GM19351 (cell line): Measurements from ENCODE around the gene TMEM200C.

ENCODE experiments used
- ATAC-seq: cut with Tn5 transposase; IDR thresholded peaks from one replicate; pipeline ENCODE4 v1.9.1; 2021; ENCODE audit warnings: mild to moderate bottlenecking, moderate library complexity; ENCODE audit not compliant: unreplicated experiment

Gene TMEM200C

DNA sequence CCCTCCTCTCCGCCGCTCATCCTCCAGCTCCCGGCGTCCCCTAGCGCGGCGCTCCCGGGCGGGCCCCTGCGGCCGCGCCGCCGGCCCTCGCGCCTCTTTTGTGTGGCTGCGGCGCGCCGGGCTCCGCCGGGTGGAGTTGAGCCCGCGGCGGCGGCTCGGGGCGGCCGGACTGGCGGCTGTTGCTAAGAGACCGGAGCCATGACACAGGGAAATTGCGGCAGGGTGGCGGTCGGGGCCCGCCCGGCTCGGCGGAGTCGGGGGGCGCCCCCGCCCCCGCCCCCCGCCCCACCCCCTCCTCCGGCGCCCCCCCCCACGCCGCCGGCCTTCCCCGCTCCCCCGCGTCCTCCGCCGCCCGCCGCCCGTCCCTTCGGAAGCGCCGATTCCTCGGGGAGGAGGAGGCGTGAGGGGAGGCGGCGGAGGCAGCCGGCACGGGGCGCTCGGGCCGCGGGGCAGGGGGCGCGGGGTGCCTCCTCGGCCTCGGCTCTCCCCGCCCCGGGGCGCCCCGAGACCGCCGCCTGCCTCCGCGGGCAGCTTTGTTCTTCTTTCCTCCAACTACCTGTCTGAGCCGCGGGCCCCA is at the start of gene TMEM200C:
TMEM200C (minus strand) TSS at position 224 of the 577 bp plus-strand sequence. CDS start 3,459 bp downstream, outside the sequence.
- peak; percentile 48 for ATAC-seq

DNA sequence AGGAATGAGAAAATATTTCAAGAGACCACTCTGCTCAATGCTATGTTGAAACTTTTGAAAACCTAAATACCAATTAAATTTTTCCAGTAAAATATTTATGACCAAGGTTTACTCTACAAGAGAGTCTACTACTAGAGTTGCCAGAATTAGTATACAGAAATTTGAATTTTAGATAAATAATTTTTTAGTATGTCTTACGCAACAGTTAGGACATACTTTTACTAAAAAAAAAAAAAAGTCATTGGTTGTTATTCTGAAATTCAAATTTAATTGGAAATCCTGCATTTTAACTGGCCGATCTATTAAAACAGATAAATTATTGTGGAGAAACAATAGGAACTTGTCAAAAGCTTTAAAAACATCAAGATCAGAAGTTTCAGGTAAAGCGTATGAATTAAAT is 49.1 kb upstream of the TMEM200C start:
- ATAC-seq, result no peak

DNA sequence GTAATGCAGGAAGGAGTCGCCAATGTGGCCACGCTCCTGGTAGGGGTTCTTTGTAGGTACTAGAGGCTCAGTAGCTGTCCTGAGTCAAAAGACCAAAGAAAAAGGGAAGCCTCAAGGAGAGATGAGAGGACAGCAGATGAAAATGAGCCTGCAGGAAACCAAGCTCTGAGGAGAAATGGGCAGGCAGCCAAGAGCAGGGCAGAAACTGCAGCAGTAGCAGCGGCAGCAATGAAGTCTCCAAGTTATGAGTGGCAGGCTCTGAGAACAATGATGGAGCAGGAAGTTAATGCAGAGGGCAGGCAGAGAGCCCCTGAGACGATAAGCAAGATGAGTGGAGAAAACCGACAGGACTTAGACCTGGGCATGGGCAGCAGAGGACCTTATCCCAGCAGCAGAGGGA is 48.2 kb upstream of the TMEM200C start:
- ATAC-seq, result no peak

DNA sequence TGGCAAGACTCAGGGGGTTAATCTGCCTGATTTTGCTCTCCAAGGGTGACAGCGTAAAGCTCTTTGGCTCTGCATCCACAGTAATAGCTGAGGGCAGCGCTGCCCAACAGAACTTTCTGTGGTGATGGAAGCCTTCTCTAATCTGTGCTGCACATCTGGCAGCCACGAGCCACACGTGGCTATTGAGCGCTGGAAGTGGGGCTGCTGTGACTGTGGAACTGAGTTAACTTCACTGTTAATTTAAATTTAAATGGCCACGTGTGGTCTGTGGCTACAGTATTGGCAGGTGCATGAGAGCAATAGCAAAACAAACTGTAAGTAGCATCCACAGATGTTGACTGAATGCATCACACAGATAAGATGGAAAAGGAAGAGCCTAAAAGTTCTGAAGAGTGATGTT is 47.3 kb upstream of the TMEM200C start:
- no peak for ATAC-seq

DNA sequence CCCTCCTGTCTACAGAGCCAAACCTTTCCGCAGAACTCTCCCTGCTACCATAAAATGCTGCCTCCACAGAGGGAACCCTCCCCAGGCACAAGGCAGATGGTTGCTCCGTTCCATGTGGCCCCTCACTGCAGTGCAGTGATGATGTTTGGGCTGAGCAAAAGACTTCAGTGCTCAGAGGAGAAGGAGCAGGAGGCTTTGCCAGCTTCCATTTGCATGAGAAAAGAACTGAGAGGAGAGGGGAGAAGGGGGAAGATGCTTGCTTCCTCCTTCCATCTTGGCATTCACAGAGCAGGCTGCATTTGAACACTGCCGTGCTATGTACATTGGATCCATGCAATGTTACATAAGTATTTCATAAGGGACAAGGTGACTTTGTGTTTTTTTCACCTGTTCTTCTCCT is 46.6 kb upstream of the TMEM200C start:
- no peak for ATAC-seq

DNA sequence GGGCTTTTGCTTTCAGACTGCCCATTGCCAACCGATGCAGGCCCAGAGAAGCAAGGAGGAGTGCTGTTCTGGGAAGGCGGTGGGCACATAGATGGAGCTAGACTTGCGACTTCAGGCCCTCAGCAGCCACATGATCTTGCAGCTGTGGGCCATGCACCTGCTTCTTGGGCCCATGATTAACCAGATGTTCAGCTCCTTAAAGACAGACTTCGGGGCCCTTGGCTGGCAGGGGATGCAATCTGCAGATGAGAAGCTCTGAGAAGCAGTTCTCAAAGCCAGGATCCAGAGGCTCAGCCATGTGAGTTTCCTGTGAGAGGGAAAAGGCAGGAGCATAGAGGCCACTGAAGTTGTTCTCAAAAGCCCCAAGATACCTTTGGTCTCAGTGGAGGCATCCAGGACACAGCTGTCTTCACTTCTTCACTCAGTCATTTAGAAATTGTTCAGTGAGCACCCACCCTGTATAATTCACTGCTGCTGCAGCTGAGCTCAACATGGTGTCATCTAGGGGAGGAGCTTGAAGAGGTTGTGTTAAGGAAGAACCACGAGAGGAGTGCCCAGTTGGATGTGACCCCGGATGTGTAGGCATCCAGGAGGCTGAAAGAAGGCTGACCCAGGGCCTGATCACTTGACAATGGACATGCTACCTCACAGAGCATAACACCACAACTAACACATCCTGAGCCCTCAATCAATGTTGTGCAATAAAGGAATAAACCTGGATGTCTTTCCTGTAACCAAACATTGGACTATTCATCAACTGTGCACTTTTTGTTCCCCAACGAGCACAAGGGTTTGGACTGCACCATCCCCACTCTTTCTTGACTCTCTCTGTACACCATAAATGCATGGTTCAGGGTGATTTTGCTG is 44.7 kb upstream of the TMEM200C start:
- ATAC-seq, result no peak

DNA sequence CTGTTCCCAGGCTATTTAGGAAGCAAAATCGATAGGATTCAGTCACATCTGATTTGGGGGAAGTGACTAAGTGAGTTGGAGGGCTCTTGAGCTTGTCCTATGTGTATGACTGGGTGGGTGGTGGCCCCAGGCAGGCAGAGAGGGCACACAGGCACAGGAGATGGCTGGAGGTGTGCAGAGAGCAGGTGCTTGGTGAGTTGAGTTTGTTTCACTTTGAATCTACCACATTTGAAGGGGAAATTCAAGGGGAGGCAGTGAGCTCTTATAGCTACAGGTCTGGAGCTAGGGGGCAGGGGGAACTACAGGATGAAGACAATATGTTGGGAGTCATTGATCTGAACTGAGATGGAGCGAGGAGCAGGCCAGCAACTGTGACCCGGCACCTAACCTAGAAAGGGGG is 42.5 kb upstream of the TMEM200C start:
- ATAC-seq, result no peak

DNA sequence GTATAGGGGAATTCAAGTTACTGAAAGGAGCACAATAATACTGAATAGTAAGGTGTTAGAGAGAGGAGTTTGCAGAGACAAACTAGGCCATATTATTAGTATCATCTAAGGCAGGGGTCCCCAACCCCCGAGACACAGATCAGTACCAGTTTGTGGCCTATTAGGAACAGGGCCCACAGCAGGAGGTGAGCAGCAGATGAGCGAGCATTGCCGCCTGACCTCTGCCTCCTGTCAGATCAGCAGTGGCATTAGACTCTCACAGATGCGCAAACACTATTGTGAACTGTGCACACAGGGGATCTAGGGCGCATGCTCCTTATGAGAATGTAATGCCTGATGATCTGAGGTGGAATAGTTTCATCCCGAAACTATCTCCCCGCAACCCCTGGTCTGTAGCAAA is 41.8 kb upstream of the TMEM200C start:
- no peak for ATAC-seq

DNA sequence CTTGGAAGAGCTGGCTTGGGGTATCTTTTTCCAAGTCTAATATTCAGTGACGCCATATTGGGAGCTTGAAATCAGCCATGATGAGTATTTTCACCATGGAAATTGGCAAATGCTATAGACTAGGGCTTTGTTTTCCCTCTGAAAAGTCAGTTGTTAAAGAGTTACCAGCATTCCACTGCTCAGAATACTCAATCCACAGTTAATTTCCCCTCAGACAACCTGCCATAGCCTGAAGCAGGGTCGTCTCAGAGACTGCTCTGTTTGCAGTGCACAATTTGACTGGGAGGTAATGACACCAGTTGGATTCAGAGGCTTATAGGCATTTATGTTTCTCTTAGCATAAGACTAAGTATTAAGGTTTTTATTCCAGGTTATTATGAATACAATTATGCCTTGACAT is 35.5 kb upstream of the TMEM200C start:
- ATAC-seq, result no peak

DNA sequence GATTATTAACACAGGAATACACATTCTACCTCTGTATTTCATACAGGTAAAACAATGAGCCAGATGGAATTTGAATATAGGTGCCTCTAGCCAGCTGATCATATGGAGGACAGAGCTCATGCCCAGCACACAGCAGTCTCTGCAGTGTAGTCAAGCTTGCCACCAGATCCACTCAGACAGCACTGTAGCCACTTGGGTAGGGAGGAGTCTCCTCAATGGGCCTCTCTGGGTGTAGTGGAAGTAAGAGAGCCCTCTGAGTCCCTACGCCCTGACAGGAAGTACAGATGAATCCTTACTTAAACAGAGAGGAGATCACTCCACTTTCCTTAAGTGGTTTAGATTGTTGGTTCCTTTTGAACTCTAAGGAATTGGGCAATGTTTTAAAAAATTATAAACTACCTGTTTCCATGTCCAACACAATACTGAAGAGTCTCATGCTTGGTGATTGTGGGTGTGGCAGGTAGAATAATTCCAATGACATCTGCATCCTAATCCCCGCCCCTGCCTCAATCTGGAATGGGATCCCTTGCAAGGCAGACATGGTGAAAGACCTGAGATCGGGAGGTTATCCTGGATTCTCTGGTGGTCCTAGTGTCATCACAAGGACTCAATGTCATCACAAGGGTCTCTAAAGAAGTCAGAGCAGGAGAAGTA is 23.0 kb upstream of the TMEM200C start:
- ATAC-seq, result no peak

DNA sequence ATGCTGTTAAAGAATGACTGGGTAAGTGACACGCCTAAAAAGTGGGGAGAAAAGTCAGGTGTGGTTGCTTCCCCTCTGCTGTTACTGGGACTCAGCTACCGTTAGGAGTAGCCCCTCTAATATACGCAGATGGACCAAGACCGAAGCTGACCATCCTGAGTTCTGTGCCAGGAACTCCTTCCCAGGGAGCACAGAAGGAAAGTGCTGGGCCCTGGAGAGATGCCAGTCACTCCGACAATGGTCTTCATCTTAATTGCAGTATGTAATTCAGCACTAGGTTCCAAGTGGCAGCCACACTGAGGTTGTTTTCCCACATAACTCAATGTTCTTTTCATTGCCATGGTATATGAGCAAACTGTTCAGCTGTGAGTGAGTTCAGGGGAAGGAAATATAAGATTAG is 19.6 kb upstream of the TMEM200C start:
- no peak for ATAC-seq

DNA sequence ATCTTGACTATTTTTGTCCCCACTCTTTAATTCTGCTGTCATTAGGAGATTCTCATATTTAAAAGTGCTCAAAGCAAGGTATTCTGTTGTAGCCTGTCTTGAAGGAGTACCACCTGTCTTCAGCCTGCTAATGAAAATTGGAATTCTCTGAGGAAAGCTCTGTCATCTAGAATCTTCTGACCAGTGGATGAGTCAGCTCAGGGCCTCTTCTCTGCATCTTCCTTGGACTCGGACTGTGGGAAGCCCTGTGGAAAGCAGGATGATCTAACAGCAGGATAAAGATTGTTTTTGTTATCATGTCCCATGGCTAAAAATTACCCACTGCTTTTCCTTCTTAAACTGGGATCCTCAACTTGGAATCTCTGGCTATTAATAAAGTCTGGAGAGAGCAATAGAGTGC is 18.7 kb upstream of the TMEM200C start:
- no peak for ATAC-seq

DNA sequence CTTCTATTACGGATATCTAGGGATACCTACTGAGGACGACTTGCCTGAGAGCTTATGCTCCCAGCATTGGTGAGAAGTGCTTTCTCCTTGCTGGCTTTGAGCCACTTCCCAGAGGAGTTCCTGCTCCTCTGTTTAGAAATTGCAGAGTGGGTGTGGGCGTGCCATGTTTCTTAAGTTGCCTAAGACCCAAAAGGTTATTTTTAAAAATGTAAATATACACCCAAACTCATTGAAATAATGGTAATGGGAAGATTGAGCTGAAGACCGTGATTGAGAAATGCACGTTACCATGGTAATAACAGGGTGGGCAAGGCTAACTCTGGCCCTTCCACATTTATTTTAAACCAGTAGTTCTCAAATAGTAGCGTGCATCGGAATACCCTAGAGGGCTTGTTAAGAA is 17.2 kb upstream of the TMEM200C start:
- ATAC-seq, result no peak

DNA sequence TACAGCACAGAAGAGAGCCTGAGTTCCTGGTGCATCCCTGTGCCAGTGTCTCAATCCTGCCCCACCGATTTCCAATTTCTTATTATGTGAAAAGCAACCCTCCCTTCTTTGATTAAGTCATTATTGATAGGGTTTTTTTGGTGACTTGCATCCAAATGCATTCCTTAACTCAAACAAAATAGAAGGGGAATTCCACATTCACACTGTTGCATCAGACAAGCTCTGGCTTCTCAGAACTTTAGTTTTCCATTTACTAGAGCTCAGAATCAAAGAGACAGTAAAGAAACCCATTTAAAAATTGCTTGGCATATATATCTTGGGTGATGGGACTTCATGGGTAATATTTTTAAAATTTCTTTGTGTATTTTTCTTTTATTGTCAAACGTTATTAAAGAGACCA is 13.8 kb upstream of the TMEM200C start:
- no peak for ATAC-seq

DNA sequence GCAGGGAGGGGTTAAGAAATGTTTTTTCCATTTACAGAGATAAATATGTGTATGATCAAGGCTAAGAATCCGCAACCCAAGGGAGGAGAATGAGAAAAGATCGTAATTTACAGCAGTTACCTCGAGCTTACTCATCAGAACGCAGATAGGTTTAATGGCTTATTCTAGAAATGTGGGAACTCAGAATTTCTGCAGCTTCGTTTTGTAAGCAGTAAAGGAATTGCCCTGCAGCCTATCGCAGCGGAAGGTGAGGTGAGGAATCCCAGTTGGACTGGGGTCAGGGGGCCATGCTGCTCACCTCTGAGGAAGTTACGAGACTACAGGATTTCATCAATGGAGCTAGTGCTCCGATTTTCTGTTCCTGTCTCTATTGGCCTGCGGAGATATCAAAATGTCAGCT is 8.1 kb upstream of the TMEM200C start:
- ATAC-seq, result no peak

DNA sequence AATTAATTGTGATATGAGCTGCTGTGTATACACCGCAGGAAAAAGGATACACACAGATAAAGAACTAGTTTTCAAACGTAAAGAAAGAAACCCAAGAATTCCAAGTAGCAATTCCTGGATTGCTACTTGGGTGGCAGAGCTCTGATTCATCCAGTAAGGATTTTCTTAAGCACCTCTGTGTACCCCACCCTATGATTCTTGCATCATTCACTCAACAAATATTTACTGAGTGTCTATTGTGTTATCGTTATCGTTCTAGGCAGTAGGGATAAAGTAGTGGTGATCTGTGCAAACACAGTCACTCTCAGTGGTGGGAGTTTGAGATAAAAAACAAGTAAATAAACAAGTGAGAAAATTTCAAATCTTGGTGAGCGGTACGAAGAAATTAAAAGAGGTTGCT is 4.9 kb upstream of the TMEM200C start:
- ATAC-seq, result no peak

DNA sequence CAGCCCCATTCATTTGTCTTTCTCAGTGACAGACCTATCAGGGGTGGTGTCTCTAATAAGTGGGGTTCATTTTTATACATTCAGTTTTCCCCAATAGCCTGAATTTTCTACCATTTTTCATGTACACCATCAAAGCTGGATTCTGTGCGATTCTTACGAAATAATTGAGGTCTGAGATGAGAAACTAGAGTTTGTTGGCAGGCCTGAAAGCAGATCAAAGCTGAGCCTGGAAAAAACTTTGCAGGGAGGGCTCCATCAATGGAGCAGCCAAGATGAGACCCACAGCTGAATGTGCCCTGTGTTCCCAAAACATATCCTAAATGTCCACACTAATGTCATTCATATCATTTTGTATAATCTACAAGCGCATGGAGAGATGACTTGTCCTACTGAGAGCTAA is 4.5 kb upstream of the TMEM200C start:
- ATAC-seq, result no peak

DNA sequence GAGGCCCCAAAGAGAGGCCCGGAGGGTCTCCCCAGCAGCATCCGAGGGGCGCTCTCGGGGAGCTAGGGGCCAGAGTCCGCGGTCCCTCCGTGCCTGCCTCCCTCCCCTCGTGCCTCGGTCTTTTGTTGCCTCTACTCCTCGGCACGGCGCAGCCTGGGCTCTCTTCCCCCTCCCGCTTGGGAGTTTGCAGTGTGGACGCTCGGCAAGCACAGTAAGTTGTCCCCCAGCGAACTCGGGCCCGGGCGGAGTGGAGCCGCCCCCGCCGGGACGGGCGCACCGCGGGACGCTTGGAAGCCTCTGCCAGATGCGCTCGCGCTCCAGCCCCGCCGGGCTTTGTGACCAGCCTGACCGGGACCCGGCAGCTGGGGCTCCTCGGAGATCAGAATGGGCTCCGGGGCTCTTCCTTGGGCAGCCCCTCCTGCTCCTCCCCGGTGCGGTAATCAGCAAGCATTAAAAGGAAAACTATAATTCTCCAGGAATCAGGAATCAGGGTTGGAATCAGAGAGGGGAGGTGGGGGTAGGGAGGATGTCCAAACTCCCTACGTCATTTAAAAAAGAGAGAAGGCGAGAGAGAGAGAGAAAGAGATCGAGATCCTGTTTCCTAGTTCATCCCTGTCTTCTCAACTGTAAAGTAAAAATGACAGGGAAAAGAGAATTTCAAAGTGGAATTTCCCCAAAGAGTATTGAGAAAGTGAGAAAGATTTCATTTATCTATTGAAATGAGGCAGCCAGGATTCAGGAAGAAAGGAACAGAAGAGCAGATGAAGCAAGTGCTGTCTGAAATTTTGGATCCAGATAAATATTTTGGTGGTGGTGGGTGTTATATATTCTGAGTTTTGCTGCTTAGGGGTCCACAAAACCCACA is 786 bp upstream of the TMEM200C start:
- peak; percentile 48 for ATAC-seq

DNA sequence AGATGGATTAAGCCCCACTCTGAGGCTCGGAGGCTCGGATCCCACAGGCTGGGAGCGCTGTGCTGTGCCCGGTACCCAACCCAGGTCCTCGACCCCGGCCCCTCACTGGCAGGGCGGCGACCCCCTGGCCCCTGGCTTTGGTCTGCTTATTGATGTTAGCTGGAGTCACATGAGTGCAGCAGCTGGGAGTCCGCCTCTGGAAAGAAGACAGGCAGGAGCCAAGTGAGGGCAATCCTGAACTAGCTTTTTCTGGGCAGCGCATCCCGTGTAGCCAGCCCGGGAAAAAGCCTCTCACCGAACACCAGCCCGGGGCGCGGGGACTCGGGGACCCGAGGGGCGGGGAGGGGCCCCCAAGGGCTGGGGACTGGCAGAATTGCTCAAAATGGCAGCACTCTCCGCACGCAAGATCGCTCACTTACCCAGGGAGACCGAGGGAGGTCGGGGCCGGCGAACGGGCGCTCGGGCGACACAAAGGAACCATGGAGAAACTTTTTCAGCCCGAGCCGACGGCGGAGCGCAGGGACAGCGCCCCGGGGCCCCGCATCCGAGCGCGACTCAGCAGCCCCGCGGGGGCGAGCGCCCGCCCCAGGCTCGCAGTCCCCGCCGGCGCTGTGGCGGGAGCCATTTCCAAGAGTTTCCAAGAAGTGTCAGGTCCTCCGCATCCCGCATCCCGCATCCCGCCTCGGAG is 567 bp downstream of the TMEM200C start:
- peak; percentile 15 for ATAC-seq

DNA sequence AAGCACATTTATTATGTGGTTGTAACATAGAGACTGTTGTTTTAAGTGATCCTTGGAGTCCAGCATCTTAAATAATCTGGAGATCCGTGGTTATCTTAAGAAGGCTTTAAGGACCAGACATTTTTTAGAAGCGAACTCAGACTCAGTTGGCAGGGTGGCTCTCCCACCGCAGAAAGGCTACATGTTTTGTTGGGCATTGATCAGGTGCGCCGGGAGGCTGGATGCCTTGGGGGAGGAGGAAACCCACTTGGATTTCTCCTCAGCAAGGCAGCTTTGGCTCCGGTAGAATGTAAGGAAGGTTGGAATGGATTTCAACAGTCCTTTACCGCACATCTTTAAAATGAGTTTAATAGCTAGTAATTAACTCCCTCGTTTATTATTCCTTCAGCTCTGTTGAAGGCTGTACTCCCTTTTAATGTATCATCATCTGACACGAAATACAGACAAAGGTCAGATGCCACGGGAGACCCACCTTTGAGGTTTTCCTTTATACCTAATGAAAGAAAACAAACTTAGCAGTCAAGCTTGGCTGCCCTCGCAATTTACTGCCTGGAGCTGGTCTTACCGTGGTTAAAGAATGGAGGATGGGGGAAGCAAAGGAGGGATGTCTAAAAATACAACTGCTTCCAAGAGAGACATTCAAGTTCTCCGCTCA is 1.2 kb downstream of the TMEM200C start:
- ATAC-seq, result no peak
